Measurements from ENCODE around the gene GTSE1. TPM values are rescaled to one million over a fixed set of nuclear protein-coding genes. Genes with fewer than 3 reads are reported as not detected.
A peak's percentile ranks its signal among the peaks of the same experiment; 100 is the strongest.

The GTSE1 gene
- 12.6 TPM for polyA plus RNA-seq (2012; ENCODE audit: insufficient read length, low read depth)

DNA sequence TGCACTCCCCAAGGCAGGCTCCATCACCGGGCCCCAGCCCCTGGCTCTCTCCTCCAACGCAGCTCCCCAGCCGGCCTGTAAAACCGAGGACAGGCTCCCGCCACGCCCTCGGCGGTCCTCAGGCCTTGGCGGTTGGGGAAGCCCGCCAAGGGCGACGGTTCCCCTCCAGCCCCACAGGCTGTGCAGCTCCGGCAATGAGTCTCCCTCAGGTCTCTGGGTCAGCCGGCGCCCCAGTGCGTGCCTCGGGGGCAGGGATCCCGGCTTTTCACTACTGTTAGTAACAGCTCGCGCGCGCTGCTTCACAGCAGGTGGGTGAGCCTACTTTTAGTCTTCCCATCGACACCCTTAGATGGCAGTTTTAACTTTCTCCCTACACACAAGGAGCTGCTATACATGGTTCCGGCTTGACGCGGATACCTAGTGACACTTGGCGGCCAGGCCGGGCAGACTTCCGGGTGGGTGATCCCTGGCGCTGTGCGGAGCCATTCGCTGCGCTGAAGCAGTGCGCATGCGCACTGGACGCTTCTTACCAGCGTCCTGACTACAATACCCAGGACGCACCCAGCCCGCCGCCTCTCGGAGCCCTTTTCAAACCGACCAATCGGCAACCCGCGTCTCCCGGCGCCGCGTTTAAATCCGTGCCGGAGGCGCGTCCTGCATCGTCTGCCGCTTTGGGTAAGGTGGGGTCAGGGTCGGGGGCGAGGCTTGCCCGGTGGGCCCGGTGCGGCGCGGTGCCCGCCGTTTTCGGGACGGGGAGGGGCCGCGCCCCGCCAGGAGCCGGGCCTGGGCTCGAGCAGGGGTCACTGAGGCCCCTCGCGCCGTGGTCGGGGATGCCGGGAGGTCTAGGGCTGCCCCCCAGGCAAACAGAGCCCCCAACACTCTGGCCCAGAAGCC lies at the start of gene GTSE1:
Gene GTSE1, plus strand, starts transcription at position 614 of the 894 bp plus-strand sequence. CDS start 531 bp downstream, outside the sequence.
- no peak; the same call in 1 of the 2 replicates for TF ChIP-seq SIN3A (IDR thresholded peaks at IDR 0.05; ENCODE audit: borderline replicate concordance, insufficient read depth, low read length)
- peak; percentile 49 for TF ChIP-seq FOXP2 (optimal IDR thresholded peaks at IDR 0.05; ENCODE audit: borderline replicate concordance, extremely low read depth, extremely low read length, insufficient read depth)
- TF ChIP-seq REST (IDR thresholded peaks at IDR 0.05; ENCODE audit: insufficient read depth in 1 of 2, low read depth in 2 of 2, low read length in 2 of 2), result no peak
- peak; percentile 78; the same call in 1 of the 2 replicates for TF ChIP-seq TAF1 (IDR thresholded peaks at IDR 0.05; ENCODE audit: borderline replicate concordance, insufficient read depth, low read length)
- TF ChIP-seq POLR2AphosphoS5 (IDR thresholded peaks at IDR 0.05; ENCODE audit: low read depth, low read length), result peak; percentile 57; the same call in 1 of the 2 replicates

- TF ChIP-seq TAF1 (IDR thresholded peaks at IDR 0.05; ENCODE audit: borderline replicate concordance, insufficient read depth, low read length) (no peak), POLR2AphosphoS5 (IDR thresholded peaks at IDR 0.05; ENCODE audit: low read depth, low read length) (no peak), FOXP2 (optimal IDR thresholded peaks at IDR 0.05; ENCODE audit: borderline replicate concordance, extremely low read depth, extremely low read length, insufficient read depth) (no peak)
Observed at GRCh38 chr22:46247443-46247975, 49.2 kb upstream of the GTSE1 start.

- TF ChIP-seq FOXP2 (optimal IDR thresholded peaks at IDR 0.05; ENCODE audit: borderline replicate concordance, extremely low read depth, extremely low read length, insufficient read depth) (peak; percentile 85), TAF1 (IDR thresholded peaks at IDR 0.05; ENCODE audit: borderline replicate concordance, insufficient read depth, low read length) (peak; percentile 76), POLR2AphosphoS5 (IDR thresholded peaks at IDR 0.05; ENCODE audit: low read depth, low read length) (peak; percentile 84), REST (IDR thresholded peaks at IDR 0.05; ENCODE audit: insufficient read depth in 1 of 2, low read depth in 2 of 2, low read length in 2 of 2) (peak in 1 of 2 experiments; percentile 32; a peak in 1 of 4 replicates), SIN3A (IDR thresholded peaks at IDR 0.05; ENCODE audit: borderline replicate concordance, insufficient read depth, low read length) (no peak)
Observed at GRCh38 chr22:46250035-46250782, 46.5 kb upstream of the GTSE1 start, which contains the start of gene CDPF1. CDPF1 (minus strand) TSS chr22:46250293; CDS start chr22:46248284, 2,009 bp downstream.

- TF ChIP-seq TAF1 (IDR thresholded peaks at IDR 0.05; ENCODE audit: borderline replicate concordance, insufficient read depth, low read length) (no peak), POLR2AphosphoS5 (IDR thresholded peaks at IDR 0.05; ENCODE audit: low read depth, low read length) (no peak), REST (IDR thresholded peaks at IDR 0.05; ENCODE audit: insufficient read depth in 1 of 2, low read depth in 2 of 2, low read length in 2 of 2) (no peak), SIN3A (IDR thresholded peaks at IDR 0.05; ENCODE audit: borderline replicate concordance, insufficient read depth, low read length) (no peak), FOXP2 (optimal IDR thresholded peaks at IDR 0.05; ENCODE audit: borderline replicate concordance, extremely low read depth, extremely low read length, insufficient read depth) (no peak)
Observed at GRCh38 chr22:46250783-46251125, 45.9 kb upstream of the GTSE1 start.

DNA sequence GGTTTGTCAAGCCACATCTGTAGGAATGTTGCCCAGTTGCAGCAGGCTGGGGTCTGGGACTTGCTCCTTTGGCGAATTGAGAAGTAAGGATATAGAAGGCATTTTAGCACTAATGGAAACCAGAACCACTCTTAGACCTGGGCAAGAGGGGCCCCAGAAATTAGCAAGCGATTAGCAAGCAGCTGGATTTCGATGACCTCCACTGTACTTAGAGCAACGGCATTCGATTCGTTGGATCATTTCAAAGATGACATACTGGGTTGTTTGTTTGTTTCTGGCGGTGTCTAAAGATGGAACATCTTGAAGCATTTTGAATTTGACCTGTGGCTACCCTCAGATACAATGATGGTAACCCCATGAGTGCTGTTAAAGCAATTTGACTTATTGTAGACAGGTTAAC lies 45.4 kb upstream of the GTSE1 start:
- TF ChIP-seq POLR2AphosphoS5 (IDR thresholded peaks at IDR 0.05; ENCODE audit: low read depth, low read length) (no peak), FOXP2 (optimal IDR thresholded peaks at IDR 0.05; ENCODE audit: borderline replicate concordance, extremely low read depth, extremely low read length, insufficient read depth) (no peak), SIN3A (IDR thresholded peaks at IDR 0.05; ENCODE audit: borderline replicate concordance, insufficient read depth, low read length) (no peak), REST (IDR thresholded peaks at IDR 0.05; ENCODE audit: insufficient read depth in 1 of 2, low read depth in 2 of 2, low read length in 2 of 2) (no peak)
